ENCODE data around the gene C1orf74.

C1orf74 gene

DNA sequence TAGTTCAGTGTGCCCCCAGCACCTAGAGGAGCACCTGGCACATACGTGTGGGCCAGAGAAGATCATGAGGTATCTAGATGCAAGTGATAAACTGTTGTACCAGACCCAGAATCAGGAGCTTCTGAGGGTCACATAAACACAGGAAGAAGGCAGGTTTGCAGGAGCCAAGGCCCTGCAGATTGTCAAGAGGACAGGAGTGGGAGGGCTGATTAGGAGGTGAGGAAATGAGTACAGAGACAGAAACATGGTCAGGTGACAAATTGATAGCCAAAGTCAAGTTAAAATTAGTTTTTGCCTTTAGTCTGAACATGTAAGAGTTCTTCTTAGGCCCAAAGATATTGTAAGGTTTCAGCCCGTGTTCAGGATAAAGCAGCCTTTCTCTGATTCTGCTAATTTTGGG lies 42.5 kb downstream of the C1orf74 start:
- no peak for FAIRE-seq

DNA sequence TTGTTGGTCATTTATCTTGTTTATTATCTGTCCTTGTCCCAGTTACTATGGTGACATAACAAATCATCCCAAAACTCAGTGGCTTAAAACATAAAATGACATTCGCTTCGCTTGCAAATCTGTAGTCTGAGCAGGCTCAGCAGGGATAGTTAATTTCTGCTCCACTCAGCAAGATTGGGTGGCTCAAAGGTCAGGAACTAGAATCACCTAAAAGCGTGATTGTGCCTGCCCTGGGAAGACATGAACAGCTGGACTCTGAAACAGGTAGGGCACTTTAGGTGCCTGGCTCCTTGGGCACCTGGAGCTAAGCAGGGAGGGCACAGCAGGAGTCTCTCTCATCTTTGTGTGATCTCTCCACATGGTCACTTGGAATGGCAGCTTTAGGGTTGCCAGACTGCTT lies 43.2 kb downstream of the C1orf74 start:
- no peak for FAIRE-seq

DNA sequence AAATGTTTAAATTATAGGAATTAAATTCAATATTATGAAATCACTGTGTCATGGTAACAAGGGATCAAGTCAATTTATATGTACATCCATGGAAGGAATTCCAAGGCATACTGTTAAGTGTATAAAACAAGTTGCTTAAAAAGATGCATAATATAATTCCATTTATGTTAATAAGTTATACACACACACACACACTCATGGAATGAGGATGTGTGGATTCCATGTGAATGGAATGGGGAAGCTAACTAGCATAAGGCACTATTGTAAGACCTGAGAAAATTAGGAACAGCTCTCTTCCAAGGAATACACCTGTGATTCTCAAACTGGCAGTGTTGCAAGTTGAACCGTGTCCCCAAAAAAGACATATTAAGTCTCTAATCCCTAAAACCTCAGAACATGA lies 46.1 kb downstream of the C1orf74 start:
- no peak for FAIRE-seq

DNA sequence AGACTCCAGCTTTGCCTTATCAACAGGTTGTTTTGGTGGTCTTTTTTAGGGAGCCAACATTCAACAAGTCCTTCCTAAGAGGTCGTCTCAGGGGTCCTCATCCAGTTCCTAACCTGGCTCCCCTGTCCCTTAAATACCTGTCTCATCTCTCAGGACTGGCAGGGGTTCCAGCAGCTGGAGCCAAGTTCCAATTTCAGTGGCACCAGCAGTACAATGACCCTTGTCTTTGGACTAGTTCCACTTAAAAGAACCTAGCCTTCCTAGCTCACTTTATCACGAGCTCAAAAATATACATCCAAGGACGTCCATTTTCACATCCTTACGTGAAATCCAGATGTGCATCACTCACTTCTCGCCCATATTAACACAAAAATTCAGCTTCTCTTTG lies 47.2 kb downstream of the C1orf74 start:
- no peak for FAIRE-seq

DNA sequence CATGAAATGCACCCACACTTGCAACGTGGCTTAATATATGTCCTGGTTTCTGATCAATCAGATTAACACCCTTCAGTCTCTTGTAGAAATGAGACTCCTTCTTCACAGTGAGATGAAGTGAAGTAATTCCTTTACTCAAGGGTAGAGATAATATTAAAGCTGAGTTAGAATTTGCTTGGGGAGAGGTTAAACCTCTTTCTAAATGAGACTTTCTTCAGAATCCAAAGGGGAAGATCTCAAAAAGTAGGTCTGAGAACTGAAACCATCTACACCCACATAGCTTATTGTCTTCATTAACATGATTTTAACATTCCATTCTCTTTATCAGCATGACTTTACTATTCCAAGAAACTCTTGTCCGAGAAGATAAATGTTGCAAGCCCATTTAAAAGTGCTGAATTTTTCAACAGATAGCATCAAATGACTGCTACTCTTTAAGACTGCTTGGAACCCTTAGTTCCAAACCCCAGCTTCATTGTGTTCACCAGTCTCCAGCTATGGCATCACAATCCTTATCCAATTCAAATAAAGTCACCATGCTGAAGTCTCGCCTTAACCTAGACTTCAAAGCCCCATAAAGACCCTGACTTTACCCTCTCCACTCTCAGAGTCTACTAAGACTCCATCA lies 47.8 kb downstream of the C1orf74 start:
- no peak for FAIRE-seq

DNA sequence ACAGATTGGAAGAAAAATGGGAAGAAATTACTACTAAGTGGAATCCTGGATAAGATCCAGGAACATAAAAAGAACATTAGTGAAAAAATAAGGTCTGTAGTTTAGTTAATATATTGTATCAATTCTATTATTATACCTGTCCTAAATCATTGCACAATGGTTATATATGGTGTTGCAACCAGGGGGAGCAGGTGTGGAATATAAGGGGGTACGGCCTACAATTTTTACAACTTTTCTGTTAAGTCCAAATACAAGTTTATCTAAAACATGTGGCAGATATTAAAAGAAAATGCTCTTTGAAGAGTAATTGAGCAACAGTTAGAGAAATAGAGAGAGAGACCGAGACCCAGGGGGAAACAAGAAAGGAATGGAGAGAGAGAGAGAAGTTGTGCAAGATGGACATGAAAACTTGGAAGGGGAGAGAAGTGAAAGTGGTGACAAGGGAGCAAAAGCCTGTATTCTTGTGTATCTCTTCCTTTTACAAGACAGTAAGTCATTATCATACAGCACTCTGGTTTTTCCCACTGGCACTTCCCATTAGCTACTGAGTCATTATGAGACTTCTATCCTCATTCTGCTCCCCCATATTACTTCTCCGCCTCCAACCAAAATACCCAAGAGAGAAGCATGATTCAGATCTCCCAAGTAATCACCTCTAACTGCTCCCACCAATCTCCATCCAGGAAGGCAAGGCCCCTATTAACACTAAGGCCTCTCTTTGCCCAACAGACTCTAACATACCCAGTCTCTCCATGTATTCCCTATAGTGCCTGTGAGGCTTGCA lies 50.8 kb downstream of the C1orf74 start:
- no peak for FAIRE-seq

DNA sequence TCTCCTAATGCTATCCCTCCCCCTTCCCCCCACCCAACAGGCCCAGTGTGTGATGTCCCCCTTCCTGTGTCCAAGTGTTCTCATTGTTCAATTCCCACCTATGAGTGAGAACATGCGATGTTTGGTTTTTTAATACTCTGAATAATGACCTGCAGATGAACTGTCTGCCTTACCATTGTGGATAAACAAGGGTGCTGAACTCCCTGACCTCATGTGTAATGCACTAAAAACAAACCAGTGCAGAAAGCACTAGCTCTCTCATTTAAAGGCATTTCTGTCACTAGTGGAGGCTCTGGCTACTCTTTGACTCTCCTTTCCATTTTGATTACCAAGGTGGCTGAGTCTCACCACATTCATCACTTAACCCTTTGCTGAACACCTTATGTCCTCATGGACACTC lies 51.6 kb downstream of the C1orf74 start:
- no peak for FAIRE-seq

DNA sequence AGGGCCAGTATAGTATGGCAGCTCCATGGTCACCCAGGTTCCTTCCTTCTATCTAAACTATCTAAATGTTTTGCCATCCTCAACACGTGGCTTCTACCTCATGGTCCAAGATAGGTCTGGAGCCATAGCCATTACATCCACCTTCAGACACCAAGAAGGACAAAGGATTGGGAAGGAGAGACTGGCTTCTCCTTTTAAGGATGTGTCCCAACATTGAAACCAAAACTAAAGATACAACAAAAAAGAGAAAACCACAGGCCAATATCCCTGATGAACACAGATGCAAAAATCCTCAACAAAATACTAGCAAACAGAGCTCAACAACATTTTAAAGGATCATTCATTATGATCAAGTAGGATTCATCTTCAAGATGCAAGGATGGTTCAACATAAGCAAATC lies 54.9 kb downstream of the C1orf74 start:
- FAIRE-seq: no peak
